Right lobe of liver (tissue), 4 donors: Measurements from ENCODE around the gene SLC35G2.

Source experiments
- POLR2A ChIP-seq: fragments of 450-650 bp; IDR thresholded peaks from one replicate; pipeline ENCODE4 v1.6.1; 2017; ENCODE audit warnings: antibody characterized with exemption, mild to moderate bottlenecking
- TF ChIP-seq, protein P1 (sequence below), 4 donors: fragments of 200-600 bp in 3 of 4; fragments of 450-650 bp in 1 of 4; IDR thresholded peaks; one replicate each; pipeline versions ENCODE4 v1.5.1 to v1.8.0; 2016 to 2022; ENCODE audit warnings: antibody characterized with exemption in 4 of 4, mild to moderate bottlenecking in 2 of 4
- donor health status: DM: no; HTN: no; CAD: no.
- donor health status: DM: no; HTN: no; CAD: no.
- donor health status: DM: no; HTN: yes; CAD: no.

DNA sequence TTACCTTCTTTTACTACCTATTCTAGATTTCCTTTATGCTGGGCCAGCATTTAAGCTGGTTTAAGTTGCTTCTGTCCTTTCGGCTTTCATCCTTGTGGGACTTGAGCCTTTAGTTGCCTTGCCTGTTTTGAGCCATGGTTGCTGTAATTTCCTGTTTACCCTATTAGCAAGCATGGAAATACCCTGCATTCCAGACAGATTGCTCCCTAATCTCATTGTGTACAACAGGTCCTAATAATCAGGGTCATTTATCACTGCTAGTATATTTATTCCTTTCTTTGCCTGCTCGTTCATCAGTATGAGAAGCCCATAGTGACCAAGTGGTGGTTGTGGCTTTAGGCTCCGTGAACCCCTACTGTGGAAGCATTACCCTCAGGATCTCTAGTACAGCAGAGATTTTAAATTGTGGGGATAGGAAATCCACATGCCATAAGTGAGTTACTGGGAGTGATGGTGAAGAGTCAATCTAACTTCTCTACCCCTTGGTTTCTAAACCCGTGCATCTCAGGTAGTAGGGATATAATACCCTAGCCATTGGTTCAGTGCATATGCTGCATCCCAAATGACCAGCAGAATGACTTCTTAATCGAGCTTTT is 75.0 kb downstream of the SLC35G2 start:
- TF ChIP-seq, protein P1, sequence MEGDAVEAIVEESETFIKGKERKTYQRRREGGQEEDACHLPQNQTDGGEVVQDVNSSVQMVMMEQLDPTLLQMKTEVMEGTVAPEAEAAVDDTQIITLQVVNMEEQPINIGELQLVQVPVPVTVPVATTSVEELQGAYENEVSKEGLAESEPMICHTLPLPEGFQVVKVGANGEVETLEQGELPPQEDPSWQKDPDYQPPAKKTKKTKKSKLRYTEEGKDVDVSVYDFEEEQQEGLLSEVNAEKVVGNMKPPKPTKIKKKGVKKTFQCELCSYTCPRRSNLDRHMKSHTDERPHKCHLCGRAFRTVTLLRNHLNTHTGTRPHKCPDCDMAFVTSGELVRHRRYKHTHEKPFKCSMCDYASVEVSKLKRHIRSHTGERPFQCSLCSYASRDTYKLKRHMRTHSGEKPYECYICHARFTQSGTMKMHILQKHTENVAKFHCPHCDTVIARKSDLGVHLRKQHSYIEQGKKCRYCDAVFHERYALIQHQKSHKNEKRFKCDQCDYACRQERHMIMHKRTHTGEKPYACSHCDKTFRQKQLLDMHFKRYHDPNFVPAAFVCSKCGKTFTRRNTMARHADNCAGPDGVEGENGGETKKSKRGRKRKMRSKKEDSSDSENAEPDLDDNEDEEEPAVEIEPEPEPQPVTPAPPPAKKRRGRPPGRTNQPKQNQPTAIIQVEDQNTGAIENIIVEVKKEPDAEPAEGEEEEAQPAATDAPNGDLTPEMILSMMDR (IDR thresholded peaks at IDR 0.05), result no peak
- no peak for TF ChIP-seq POLR2A
